Measurements from ENCODE around the gene FYN. TPM values are rescaled to one million over a fixed set of nuclear protein-coding genes. Genes with fewer than 3 reads are reported as not detected.

Gene FYN
- total and polyA plus RNA-seq, 2 of the 4 experiments (the other 2 are of a cell fraction) = 30.8 to 36.4 TPM

DNA sequence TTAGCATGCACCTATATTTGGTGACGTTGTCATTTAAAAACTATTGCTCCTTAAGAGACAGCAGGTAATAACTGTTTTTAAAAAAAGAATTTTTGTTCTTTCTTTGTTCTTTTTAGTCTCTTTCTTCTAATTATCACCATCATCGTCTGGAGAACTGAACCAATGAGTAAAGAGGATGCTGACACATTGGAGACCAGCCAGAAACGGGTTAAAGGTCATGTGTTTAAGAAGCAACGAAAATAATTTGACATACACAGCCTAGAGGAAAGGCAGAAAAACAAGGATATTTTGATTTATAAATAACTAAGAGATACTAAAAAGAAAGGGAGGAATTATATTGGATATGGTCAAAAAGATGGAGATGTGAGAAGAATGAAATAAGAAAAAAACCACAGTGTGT, 19.2 kb upstream of the FYN start:
- no peaks in the 10 kb centered on the region for H3K36me3 ChIP-seq (ENCODE audit: control insufficient read depth, insufficient read depth, low read length)
- WGBS, 2 experiments (ENCODE audit: extremely low coverage in 2 of 2, insufficient read length in 1 of 2) = no CpG with 5 or more reads among the region's 4 CpGs
- intact Hi-C loops (cut with micrococcal nuclease) = no loop called here

More for the DNA sequence above, 19.2 kb upstream of the FYN start:
- Histone ChIP-seq H3K27me3 (ENCODE audit: control insufficient read depth, insufficient read depth, low read length) (no peaks in the 10 kb centered on the region), H3K9ac (ENCODE audit: low read depth, low read length) (no peak overlapping the region), H3K18ac (ENCODE audit: low read depth, low read length) (no peak overlapping the region), H2AFZ (replicated peaks; ENCODE audit: low read length, poor library complexity) (no peak overlapping the region), H2BK120ac (ENCODE audit: low read depth, low read length) (no peak overlapping the region), H3K9me3 (ENCODE audit: control insufficient read depth, insufficient read depth, low read length) (no peaks in the 10 kb centered on the region), H3K14ac (replicated peaks; ENCODE audit: low read depth, low read length) (no peak overlapping the region), H3K79me1 (ENCODE audit: low read depth in 1 of 2, low read length in 2 of 2) (no peaks in the 10 kb centered on the region), H3K23ac (ENCODE audit: low read depth, low read length) (no peak overlapping the region), H4K5ac (ENCODE audit: low read depth, low read length) (no peak overlapping the region), H2AK9ac (replicated peaks; ENCODE audit: low read depth, low read length, poor library complexity) (no peak overlapping the region), H3K4me1 (ENCODE audit: control insufficient read depth, insufficient read depth, low read length) (peaks cover 10% of the 10 kb centered on the region; the same call in 1 of the 2 replicates), H2AK5ac (ENCODE audit: low read depth, low read length) (no peak overlapping the region), H4K20me1 (ENCODE audit: insufficient read depth, low read length) (no peaks in the 10 kb centered on the region), H3K4me3 (ENCODE audit: insufficient read depth, low read depth, low read length) (no peak overlapping the region), H2BK15ac (ENCODE audit: low read depth, low read length) (no peak overlapping the region), H2BK5ac (ENCODE audit: low read depth, low read length, poor library complexity, severe bottlenecking) (no peak overlapping the region), H2BK20ac (ENCODE audit: low read depth, low read length) (no peak overlapping the region), H4K91ac (ENCODE audit: insufficient read depth, low read depth, low read length) (no peak overlapping the region), H3K4me2 (ENCODE audit: low read depth, low read length) (no peak overlapping the region), H3K9me1 (ENCODE audit: insufficient read depth, low read length) (0 out of 2 replicates have a peak, but pooled peaks cover 2% of the 10 kb centered on the region), H3K56ac (ENCODE audit: extremely low read depth, insufficient read depth, low read length) (no peak overlapping the region), H3K27ac (ENCODE audit: insufficient read depth, low read length) (no peak overlapping the region), H4K8ac (ENCODE audit: low read depth in 2 of 2, low read length in 2 of 2) (no peak overlapping the region), H3K4ac (ENCODE audit: low read depth, low read length) (no peak overlapping the region)
- no TSS peak for BruUV-seq (replicated peaks)
- POLR2A ChIA-PET (ENCODE audit: unreplicated experiment) = no interaction called here
- dilution Hi-C loops (cut with HindIII; ENCODE audit: low sequenced_read_pairs, unreplicated experiment) (no loop called here), in situ Hi-C loops (cut with MboI; ENCODE audit: low sequenced_read_pairs) (no loop called here)
- ATAC-seq (ENCODE audit: low read depth) (no peak), DNase-seq (no peak)
- TF ChIP-seq POLR2A (IDR thresholded peaks at IDR 0.05; ENCODE audit: low read depth, low read length) (no peak), NFE2L2 (IDR thresholded peaks at IDR 0.05; ENCODE audit: low read depth, low read length) (no peak), RCOR1 (IDR thresholded peaks at IDR 0.05; ENCODE audit: insufficient replicate concordance, low read length) (no peak), MAZ (IDR thresholded peaks at IDR 0.05; ENCODE audit: borderline replicate concordance, low read depth, low read length) (no peak)
- CTCF ChIA-PET = no interaction called here

Data from IMR-90 (cell line).